Activated T-cell treated with anti-CD3 and anti-CD28 coated beads for 1 hour (primary cell): ENCODE measurements around the gene UQCRC1.
A peak's percentile ranks its signal among the peaks of the same experiment; 100 is the strongest.

Experiments used
- DNase-seq: peaks from one replicate; pipeline ENCODE4 v3.0.0-alpha.2; 2020; ENCODE audit warnings: low read depth

UQCRC1 gene

GRCh38 chr3:48571938-48572337, 37.5 kb downstream of the UQCRC1 start:
- no peak for DNase-seq

- DNase-seq: no peak
Observed at GRCh38 chr3:48569808-48570450, 39.5 kb downstream of the UQCRC1 start.

- DNase-seq: no peak
Observed at GRCh38 chr3:48569400-48569799, 40.0 kb downstream of the UQCRC1 start.

GRCh38 chr3:48568476-48568875, 41.0 kb downstream of the UQCRC1 start:
- DNase-seq: no peak

- no peak for DNase-seq
Observed at GRCh38 chr3:48567500-48567899, 41.9 kb downstream of the UQCRC1 start.

GRCh38 chr3:48567090-48567489, 42.4 kb downstream of the UQCRC1 start:
- no peak for DNase-seq

- DNase-seq: no peak
Observed at GRCh38 chr3:48566401-48566760, 43.1 kb downstream of the UQCRC1 start.

- no peak for DNase-seq
Observed at GRCh38 chr3:48565591-48566400, 43.6 kb downstream of the UQCRC1 start.

- no peak for DNase-seq
Observed at GRCh38 chr3:48565186-48565585, 44.3 kb downstream of the UQCRC1 start.

GRCh38 chr3:48564667-48565066, 44.8 kb downstream of the UQCRC1 start:
- DNase-seq: no peak

- no peak for DNase-seq
Observed at GRCh38 chr3:48564022-48564421, 45.4 kb downstream of the UQCRC1 start.

- DNase-seq: no peak
Observed at GRCh38 chr3:48563382-48563918, 46.0 kb downstream of the UQCRC1 start, which contains the start of gene UCN2. UCN2 (minus strand) TSS chr3:48563781; CDS start chr3:48563124, 657 bp downstream.

- no peak for DNase-seq
Observed at GRCh38 chr3:48562367-48563095, 46.9 kb downstream of the UQCRC1 start.

- DNase-seq: no peak
Observed at GRCh38 chr3:48561045-48561736, 48.3 kb downstream of the UQCRC1 start.

GRCh38 chr3:48560648-48561018, 48.8 kb downstream of the UQCRC1 start:
- no peak for DNase-seq

GRCh38 chr3:48558493-48559134, 50.8 kb downstream of the UQCRC1 start:
- DNase-seq: no peak

GRCh38 chr3:48556796-48557626, 52.4 kb downstream of the UQCRC1 start, which contains the start of gene PFKFB4:
PFKFB4 (minus strand) TSS chr3:48556803; CDS start chr3:48556777, 26 bp downstream.
- DNase-seq: peak; percentile 99

- DNase-seq: no peak
Observed at GRCh38 chr3:48555949-48556795, 53.3 kb downstream of the UQCRC1 start.

- DNase-seq: no peak
Observed at GRCh38 chr3:48555231-48555948, 54.1 kb downstream of the UQCRC1 start.
